NCI-H774 (cell line): Measurements from ENCODE around the gene SMPDL3A.

Experiments used
- DNase-seq: peaks from one replicate; lab custom pipeline; 2025; lab: John Stamatoyannopoulos, UW

SMPDL3A gene

DNA sequence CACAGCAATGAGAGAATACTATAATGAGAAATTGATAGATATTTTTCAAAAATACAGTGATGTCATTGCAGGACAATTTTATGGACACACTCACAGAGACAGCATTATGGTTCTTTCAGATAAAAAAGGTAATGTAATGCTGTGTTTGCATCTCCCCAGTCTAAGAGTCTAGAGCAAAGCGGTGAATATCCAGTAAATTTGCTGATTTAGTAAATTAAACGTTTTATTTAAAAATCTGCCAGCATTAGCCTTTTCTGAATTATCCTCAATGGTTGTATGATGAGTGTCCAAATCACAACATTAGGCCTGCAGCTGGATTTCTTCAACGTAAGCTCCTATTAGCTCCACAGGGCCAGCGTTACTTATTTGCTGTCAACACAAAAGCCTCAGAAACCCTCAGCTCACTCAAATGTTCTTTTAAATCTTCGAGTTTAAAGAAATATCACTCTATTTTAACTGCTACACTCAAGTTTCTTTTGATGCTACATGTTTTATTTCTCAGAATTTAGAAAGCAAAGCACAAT lies 16.0 kb downstream of the SMPDL3A start:
- no peak for DNase-seq

GRCh38 chr6:122806291-122806690 lies 17.2 kb downstream of the SMPDL3A start:
- no peak for DNase-seq

DNA sequence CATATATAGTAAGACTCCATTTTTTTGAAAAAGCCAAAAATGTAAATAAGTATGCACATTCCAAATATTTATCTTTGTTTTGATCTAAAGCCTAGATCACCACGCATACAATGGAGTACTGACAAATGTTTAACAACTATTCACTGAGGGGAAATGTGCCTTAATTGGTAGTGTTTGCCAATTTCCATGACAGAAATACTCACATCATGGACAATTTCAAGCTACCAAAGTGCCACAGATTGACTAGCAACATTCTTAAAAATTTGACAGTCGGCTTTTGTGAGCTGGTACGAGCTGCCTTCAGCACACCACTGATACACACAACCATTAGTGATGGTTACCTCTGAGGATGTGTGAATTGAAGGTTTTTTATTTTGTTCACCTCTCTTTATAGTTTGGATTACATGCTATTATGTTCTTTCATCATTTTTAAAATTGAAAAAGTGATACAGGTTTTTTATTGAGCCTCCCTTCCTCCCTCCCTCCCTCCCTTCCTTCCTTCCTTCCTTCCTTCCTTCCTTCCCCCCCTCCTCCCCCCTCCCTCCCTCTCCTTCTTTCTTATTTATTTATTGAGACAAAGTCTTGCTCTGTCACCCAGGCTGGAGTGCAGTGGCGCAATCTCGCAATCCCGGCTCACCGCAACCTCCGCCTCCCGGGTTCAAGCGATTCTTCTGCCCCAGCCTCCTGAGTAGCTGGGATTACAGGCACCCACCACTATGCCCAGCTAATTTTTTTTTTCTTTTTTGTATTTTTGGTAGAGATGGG lies 19.2 kb downstream of the SMPDL3A start:
- DNase-seq = no peak

DNA sequence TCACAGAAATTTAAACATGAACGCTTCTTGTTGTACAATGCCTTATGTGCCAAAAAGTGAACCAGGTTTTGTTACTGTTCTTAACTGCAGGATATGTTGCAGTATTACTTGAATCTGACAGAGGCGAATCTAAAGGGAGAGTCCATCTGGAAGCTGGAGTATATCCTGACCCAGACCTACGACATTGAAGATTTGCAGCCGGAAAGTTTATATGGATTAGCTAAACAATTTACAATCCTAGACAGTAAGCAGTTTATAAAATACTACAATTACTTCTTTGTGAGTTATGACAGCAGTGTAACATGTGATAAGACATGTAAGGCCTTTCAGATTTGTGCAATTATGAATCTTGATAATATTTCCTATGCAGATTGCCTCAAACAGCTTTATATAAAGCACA lies 19.9 kb downstream of the SMPDL3A start:
- DNase-seq = no peak

DNA sequence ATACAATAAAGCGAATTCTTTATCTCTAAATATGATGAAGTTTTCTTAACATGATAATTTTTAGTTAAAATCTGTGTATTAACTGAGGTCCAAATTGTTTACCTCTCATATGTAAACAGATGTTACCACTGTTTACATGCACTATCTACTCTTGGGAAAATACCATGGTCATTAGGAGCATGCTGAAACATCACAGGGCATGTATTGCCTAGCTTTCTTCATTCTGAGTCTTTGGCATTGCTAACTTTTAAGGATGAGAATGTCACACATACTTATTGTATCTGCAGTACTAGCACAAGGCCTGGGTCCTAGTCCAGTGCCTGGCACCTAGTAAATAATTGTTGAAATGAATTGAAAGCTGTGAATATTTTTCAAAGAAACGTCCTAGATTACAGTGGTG lies 20.6 kb downstream of the SMPDL3A start:
- DNase-seq = no peak

DNA sequence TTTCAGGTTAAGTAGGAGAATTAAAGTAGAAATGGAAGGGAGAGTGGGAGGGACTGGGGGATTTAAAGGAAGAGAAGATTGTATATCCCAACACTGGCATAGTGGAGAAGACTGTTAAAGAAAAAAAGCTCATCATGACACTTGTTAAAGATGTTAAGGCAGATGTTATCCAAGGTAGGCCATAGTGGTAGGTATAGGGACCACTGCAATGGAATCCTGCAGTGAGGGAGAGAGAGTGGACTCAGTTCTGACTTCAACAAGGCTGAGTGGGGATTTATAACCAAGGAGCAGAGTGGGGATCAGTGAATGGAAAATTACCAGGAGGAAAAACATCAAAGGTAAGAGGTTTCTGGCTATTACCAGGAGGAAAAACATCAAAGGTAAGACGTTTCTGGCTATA lies 21.1 kb downstream of the SMPDL3A start:
- DNase-seq = no peak

DNA sequence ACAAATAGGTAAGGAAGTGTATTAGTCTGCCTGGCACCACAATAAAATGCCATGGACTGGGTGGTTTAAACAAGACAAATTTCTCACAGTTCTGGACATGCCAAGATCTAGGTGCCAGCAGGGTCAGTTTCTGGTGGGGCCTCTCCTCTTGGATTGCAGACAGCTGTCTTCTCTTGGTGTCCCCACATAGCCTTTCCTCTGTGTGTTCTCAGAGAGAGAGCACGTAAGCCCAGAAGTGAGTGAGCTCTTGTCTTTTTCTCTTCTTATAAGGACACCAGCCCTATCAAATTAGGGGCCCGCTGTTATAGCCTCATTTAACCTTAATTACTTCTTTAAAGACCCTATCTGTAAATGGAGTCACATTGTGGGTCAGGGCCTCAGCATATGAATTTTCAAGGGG lies 28.3 kb downstream of the SMPDL3A start:
- DNase-seq = peak; percentile 44

GRCh38 chr6:122817766-122818165 lies 28.7 kb downstream of the SMPDL3A start:
- DNase-seq = peak; percentile 74

- DNase-seq = peak; percentile 89
Measured at GRCh38 chr6:122818866-122819265, 29.8 kb downstream of the SMPDL3A start.

DNA sequence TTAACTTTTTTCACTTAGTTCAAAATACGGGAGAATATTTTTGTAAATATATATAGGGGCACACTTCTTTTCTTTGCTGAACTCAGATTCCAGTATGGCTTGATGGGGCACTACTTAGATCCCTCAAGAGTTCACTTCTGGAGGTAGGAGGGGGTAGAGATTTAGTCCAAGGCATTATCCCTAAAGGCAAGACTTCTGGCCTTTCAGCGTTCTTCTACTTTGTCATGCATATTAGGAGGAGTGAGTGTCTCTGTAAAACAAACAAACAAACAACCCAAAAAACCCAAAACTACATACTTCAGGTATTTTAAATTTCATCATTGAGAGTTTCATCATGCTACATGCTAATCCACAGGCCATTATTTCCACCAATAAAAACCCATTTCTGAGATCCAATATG lies 32.0 kb downstream of the SMPDL3A start:
- no peak for DNase-seq

DNA sequence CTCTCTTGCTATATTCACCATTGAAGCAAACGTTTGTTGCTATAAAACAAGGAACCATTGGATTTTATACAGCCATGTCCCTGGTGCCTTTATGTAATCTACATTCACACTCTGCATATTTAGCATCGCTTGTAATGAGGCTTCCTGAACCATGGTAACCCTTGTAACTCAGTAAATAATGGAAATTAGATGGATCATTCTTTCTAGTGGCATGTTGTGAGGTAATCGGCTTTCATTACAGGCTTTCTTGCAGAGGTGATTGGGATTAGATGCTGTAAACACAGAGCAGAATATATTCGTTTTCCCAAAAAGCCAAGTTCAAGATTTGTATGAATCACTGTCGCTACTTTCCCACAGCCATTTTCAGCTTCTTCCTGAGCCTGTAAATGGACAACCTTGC lies 36.1 kb downstream of the SMPDL3A start:
- DNase-seq = peak; percentile 77

DNA sequence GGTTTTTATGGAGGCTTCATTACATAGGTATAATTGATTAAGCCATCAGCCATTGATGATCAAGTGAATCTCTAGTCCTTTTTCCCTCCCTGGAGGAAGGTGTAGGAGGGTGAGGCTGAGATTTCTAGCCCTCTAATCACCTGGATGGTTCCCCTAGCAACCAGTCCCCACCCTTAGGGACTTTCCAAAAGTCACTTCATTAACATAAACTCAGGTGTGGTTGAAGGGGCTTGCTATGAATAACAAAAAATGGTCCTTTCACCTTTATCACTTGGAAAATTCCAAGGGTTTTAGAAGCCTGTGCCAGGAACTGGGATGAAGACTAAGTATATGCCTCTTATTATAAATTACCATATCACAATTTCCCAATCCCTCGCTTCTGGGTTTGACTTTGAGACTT lies 40.4 kb downstream of the SMPDL3A start:
- DNase-seq = no peak

GRCh38 chr6:122831511-122831910 lies 42.5 kb downstream of the SMPDL3A start:
- DNase-seq = no peak

DNA sequence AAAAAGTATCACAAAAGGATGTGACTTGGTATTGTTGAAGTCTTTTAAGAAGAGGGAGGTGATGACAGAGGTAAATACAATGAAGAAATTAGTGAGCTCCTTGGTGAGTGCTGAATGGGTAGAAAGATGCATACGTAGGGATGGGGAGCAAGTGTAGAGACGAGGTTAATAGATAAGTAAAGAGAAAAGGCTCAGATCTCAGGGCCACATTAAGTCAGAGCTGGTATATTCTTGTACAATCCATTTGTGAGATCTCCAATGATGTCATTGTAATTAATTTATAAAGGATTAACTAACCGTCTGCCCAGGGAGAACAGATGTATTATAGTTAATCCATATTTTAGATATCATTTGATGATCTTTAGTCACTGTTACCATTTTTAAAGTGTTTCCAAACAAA lies 43.4 kb downstream of the SMPDL3A start:
- no peak for DNase-seq

DNA sequence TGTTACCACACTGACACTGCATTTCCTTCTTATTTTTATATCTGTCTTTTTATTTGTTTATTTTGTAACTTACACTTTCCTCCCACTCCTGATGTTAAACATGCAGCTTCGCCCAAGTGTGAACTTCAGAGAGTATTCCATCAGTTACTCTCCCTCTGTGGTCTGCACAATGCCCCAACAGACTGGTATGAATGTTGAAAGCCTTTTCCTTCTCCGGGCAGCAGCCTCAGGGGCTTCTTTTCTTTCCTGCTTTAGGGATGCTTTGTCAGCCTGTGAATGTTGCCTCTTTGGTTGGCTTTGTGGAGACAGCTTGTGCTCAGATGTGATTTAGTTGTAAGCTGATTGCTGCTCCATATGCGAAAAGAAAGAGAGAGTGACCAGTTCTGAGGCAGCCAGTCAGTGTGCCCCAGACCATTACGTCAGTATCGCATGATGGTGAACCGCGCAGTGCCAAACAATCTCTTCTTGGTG lies 44.0 kb downstream of the SMPDL3A start:
- no peak for DNase-seq

GRCh38 chr6:122838060-122838780 lies 49.2 kb downstream of the SMPDL3A start:
- no peak for DNase-seq

- DNase-seq = peak; percentile 76
Measured at GRCh38 chr6:122839472-122839871, 50.4 kb downstream of the SMPDL3A start.

DNA sequence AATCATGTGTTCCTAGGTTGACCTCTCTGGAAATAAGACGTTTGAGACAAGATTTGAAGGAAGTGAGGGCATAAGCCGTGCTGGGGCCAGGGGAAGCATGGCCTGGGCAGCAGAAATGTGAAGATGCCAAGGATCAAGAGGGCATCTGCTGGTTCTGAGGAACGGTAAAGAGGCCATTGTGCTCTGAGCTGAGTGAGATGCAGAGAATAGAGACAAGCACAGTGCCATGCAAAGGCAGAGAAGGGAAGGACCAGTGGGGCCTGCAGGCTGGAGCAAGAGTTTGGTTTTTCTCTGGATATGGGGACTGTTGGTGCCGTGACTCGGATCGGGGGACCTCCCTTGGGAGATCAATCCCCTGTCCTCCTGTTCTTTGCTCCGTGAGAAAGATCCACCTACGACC lies 50.8 kb downstream of the SMPDL3A start:
- no peak for DNase-seq

DNA sequence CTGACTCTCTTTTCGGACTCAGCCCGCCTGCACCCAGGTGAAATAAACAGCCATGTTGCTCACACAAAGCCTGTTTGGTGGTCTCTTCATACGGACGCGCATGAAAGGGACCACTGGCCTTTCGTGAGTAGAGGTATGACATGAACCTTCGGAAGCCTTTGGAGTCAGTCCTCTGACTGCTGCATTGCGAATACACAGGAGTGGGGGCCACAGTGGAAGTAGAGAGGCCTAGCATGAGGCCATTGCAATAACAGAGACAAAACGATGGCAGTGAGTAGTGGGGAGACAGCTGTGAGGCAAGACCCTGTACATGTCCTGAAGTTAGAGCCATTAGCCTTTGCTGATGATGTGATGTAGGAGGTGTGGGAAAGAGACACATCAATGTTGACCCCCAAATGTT lies 56.4 kb downstream of the SMPDL3A start:
- DNase-seq = no peak

- no peak for DNase-seq
Measured at GRCh38 chr6:122845916-122846612, 57.0 kb downstream of the SMPDL3A start.

GRCh38 chr6:122853259-122853995 lies 64.4 kb downstream of the SMPDL3A start:
- DNase-seq = no peak
